CD4-positive, alpha-beta T cell treated with Interleukin-1 beta for 1 hour (primary cell): Measurements from ENCODE around the gene ADAM11.
"Not testable (repeated sequence)": the region's sequence is repeated elsewhere in the genome, so short reads cannot be mapped to it uniquely, and the experiment has no call there.

Experiments used
- DNase-seq, 2 donors: peaks; one replicate each; pipeline ENCODE4 v3.0.0-alpha.2; 2020 to 2022

The ADAM11 gene

GRCh38 chr17:44798356-44798755 lies 39.6 kb downstream of the ADAM11 start:
- no peak for DNase-seq

GRCh38 chr17:44801880-44802279 lies 43.1 kb downstream of the ADAM11 start:
- no peak for DNase-seq

- no peak for DNase-seq
Observed at GRCh38 chr17:44804302-44805089, 45.7 kb downstream of the ADAM11 start.

- no peak for DNase-seq
Observed at GRCh38 chr17:44807093-44807816, 48.5 kb downstream of the ADAM11 start.

GRCh38 chr17:44807817-44808155 lies 49.0 kb downstream of the ADAM11 start:
- no peak for DNase-seq

GRCh38 chr17:44808156-44808555 lies 49.4 kb downstream of the ADAM11 start:
- DNase-seq: no peak

- not testable (repeated sequence) for DNase-seq
Observed at GRCh38 chr17:44808656-44809388, 50.0 kb downstream of the ADAM11 start.

GRCh38 chr17:44812263-44812662 lies 53.5 kb downstream of the ADAM11 start:
- no peak for DNase-seq

- not testable (repeated sequence) for DNase-seq
Observed at GRCh38 chr17:44818508-44818907, 59.7 kb downstream of the ADAM11 start.

- DNase-seq: no peak
Observed at GRCh38 chr17:44820631-44821212, 61.9 kb downstream of the ADAM11 start.

- DNase-seq: not testable (repeated sequence)
Observed at GRCh38 chr17:44825236-44825635, 66.4 kb downstream of the ADAM11 start.

- DNase-seq: no peak
Observed at GRCh38 chr17:44826123-44826790, 67.5 kb downstream of the ADAM11 start.

- DNase-seq: no peak
Observed at GRCh38 chr17:44827863-44828262, 69.1 kb downstream of the ADAM11 start.

- peak in 1 of 2 donors; percentile 16 for DNase-seq
Observed at GRCh38 chr17:44828919-44829522, 70.2 kb downstream of the ADAM11 start.

GRCh38 chr17:44829523-44830358 lies 71.0 kb downstream of the ADAM11 start, which contains the start of gene GJC1:
GJC1 (minus strand) TSS chr17:44830287; CDS start chr17:44805817, 24,470 bp downstream.
- peak in 1 of 2 donors; percentile 8 for DNase-seq

- peak in 1 of 2 donors; percentile 1 for DNase-seq
Observed at GRCh38 chr17:44830359-44831288, 71.8 kb downstream of the ADAM11 start.

GRCh38 chr17:44831371-44831770 lies 72.6 kb downstream of the ADAM11 start:
- DNase-seq: no peak
